A673 (cell line): ENCODE results near the gene KCNQ1.

ENCODE experiments used
- CTCF ChIP-seq: fragments of 300-800, 200-600 bp; sonication (generic); conservative IDR thresholded peaks from 2 replicates; pipeline ENCODE4 v1.5.1; 2017; ENCODE audit warnings: low read depth, mild to moderate bottlenecking, antibody characterized with exemption, low read length, moderate library complexity, mixed read lengths
- EZH2 ChIP-seq: fragments of 200-600 bp; sonication (generic); IDR thresholded peaks from 2 replicates; pipeline ENCODE4 v1.6.1; 2017; ENCODE audit warnings: borderline replicate concordance, low read depth, mild to moderate bottlenecking, mixed read lengths, antibody characterized with exemption, low read length; ENCODE audit not compliant: poor library complexity, severe bottlenecking

GRCh38 chr11:2400069-2400761 lies 44.6 kb upstream of the KCNQ1 start, which contains the start of gene TSSC4:
- TF ChIP-seq CTCF (peak; percentile 98), EZH2 (no peak)
